ENCODE results near the gene FMOD. TPM values are rescaled to one million over a fixed set of nuclear protein-coding genes. Genes with fewer than 3 reads are reported as not detected.

FMOD gene
- 1 to 10 TPM in 1 of 2 experiments, under 1 TPM in 1; 0.51 to 1.2 TPM for total RNA-seq
- polyA plus RNA-seq: not detected

DNA sequence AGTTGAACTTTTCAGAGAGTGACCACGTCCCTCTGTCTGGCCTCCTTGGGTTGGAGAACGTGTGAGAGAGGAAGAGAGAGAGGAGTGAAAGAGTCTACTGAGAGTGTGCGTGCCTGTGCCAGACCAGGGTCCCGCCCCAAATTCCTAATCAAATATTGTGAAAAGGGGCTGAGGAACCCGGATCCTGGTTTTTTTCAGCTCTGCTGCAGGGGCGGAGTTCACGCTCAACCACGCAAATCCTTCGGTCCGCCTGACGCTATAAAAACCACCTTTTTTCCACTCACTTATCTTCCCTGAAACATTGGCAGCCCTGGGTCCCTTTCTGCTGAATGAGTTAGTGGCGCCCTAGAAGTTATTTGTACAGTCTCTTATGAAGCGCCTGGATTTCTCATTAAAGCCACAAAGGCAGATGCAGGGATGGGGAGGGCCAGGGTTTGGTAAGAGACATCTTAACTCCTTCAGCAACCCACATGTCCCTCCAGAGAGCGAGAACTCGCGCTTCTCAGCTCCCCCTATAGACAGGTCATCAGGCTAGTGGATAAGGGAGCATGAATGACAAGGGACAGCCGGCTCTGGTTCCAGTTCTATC lies at the start of gene FMOD:
TSS of gene FMOD (minus strand) at position 86 of the 589 bp plus-strand sequence. CDS start 2,852 bp downstream, outside the sequence.
- H3K4me1 Mint-ChIP-seq: peaks cover 0 to 3% (median 0%) of the 10 kb centered on the region in 3 donors
- peaks cover 19% of the 10 kb centered on the region for H3K27me3 ChIP-seq (ENCODE audit: insufficient read depth, low read length, poor library complexity, severe bottlenecking)
- no peaks in the 10 kb centered on the region for H3K4me1 ChIP-seq (ENCODE audit: insufficient read depth, low read length)
- H3K27ac ChIP-seq (ENCODE audit: low read depth, low read length): no peak within 1 kb of the TSS
- no peak for DNase-seq
- no peaks in the 10 kb centered on the region for H3K9me3 ChIP-seq (ENCODE audit: low read length)
- H3K9me3 Mint-ChIP-seq: no peaks in the 10 kb centered on the region
- no peak within 1 kb of the TSS for H3K4me3 ChIP-seq (ENCODE audit: low read length)
- H3K27ac Mint-ChIP-seq: no peak within 1 kb of the TSS
- no peaks in the 10 kb centered on the region for H3K36me3 ChIP-seq (ENCODE audit: insufficient read depth, low read length)
- ChIA-PET CTCF (interaction anchor here (1.0 to 2.1 kb wide), 2 partner anchors 10 to 11 kb away, joined by 3 to 11 read pairs; no protein-coding TSS in a partner anchor), POLR2A (no interaction called here)
- no peaks in the 10 kb centered on the region for H3K36me3 Mint-ChIP-seq
- H3K27me3 Mint-ChIP-seq: peaks cover 33 to 81% of the 10 kb centered on the region in 2 donors
- H3K4me3 Mint-ChIP-seq: no peak within 1 kb of the TSS

- DNase-seq: no peak
- peaks cover 22 to 50% of the 10 kb centered on the region in 2 donors for H3K27me3 Mint-ChIP-seq
- ChIA-PET POLR2A (no interaction called here), CTCF (interaction anchor here (0.9 kb wide), 1 partner anchor 129 kb away, joined by 3 read pairs; no protein-coding TSS in a partner anchor)
- no peaks in the 10 kb centered on the region for H3K36me3 Mint-ChIP-seq
- no peak overlapping the region for H3K27ac ChIP-seq (ENCODE audit: low read depth, low read length)
- no peaks in the 10 kb centered on the region for H3K4me1 ChIP-seq (ENCODE audit: insufficient read depth, low read length)
- H3K4me1 Mint-ChIP-seq: no peaks in the 10 kb centered on the region
- no peaks in the 10 kb centered on the region for H3K9me3 ChIP-seq (ENCODE audit: low read length)
- H3K36me3 ChIP-seq (ENCODE audit: insufficient read depth, low read length): no peaks in the 10 kb centered on the region
- no peaks in the 10 kb centered on the region for H3K27me3 ChIP-seq (ENCODE audit: insufficient read depth, low read length, poor library complexity, severe bottlenecking)
- H3K4me3 ChIP-seq (ENCODE audit: low read length): no peak overlapping the region
- H3K4me3 Mint-ChIP-seq: no peak overlapping the region
- H3K9me3 Mint-ChIP-seq: peaks cover 0 to 6% (median 4%) of the 10 kb centered on the region in 5 donors
- H3K27ac Mint-ChIP-seq: no peak overlapping the region
These were observed 45.8 kb upstream of the FMOD start for GRCh38 chr1:203396595-203397194.

DNA sequence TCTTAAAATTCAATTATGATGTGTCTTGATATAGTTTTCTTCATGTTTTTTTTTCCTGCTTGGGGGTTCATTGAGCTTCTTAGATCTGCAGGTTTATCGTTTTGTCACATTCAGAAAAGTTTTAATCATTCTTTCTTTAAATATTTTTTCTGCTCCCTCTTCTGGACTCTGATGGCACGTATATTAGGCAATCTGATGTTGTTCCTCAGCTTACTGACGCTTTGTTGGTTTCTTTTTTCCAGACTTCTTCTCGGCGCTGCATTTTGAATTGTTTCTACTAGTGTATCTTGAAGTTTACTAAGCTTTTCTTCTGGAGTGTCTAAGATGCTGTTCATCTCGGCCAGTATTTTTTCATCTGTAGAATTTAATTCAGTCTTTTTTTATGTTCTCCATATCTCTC lies 44.8 kb upstream of the FMOD start:
- Mint-ChIP-seq H3K4me3 (no peak overlapping the region), H3K36me3 (no peaks in the 10 kb centered on the region), H3K27ac (no peak overlapping the region), H3K9me3 (peaks cover 0 to 6% (median 4%) of the 10 kb centered on the region in 5 donors), H3K4me1 (no peaks in the 10 kb centered on the region), H3K27me3 (peaks cover 19 to 52% of the 10 kb centered on the region in 2 donors)
- H3K36me3 ChIP-seq (ENCODE audit: insufficient read depth, low read length): no peaks in the 10 kb centered on the region
- ChIA-PET CTCF (no interaction called here), POLR2A (no interaction called here)
- no peaks in the 10 kb centered on the region for H3K4me1 ChIP-seq (ENCODE audit: insufficient read depth, low read length)
- no peak overlapping the region for H3K4me3 ChIP-seq (ENCODE audit: low read length)
- H3K27ac ChIP-seq (ENCODE audit: low read depth, low read length): no peak overlapping the region
- DNase-seq: no peak
- no peaks in the 10 kb centered on the region for H3K27me3 ChIP-seq (ENCODE audit: insufficient read depth, low read length, poor library complexity, severe bottlenecking)
- no peaks in the 10 kb centered on the region for H3K9me3 ChIP-seq (ENCODE audit: low read length)

DNA sequence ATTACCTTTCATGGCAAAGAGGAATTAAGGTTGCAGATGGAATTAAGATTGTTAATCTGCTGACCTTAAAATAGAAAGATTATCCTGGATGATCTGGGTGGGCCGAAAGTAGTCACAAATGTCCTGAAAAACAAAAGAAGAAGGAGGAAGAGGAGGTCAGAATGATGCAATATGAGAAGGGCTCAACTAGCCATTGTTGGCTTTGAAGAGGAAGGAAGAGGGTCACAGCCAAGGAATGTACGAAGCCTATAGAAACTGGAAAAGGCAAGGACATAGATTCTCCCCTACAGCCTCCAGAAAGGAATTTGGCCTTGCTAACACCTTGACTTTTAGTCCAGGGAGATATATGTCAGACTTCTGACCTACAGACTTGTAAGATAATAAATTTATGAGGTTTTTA lies 39.4 kb upstream of the FMOD start:
- DNase-seq: no peak
- Histone ChIP-seq H3K4me1 (ENCODE audit: insufficient read depth, low read length) (no peaks in the 10 kb centered on the region), H3K27ac (ENCODE audit: low read depth, low read length) (no peak overlapping the region), H3K36me3 (ENCODE audit: insufficient read depth, low read length) (no peaks in the 10 kb centered on the region), H3K4me3 (ENCODE audit: low read length) (no peak overlapping the region), H3K27me3 (ENCODE audit: insufficient read depth, low read length, poor library complexity, severe bottlenecking) (no peaks in the 10 kb centered on the region), H3K9me3 (ENCODE audit: low read length) (no peaks in the 10 kb centered on the region)
- POLR2A ChIA-PET: no interaction called here
- Mint-ChIP-seq H3K4me1 (no peaks in the 10 kb centered on the region), H3K27me3 (peaks cover 19 to 51% of the 10 kb centered on the region in 2 donors), H3K27ac (no peak overlapping the region), H3K4me3 (no peak overlapping the region), H3K9me3 (peaks cover 0 to 6% (median 4%) of the 10 kb centered on the region in 5 donors), H3K36me3 (peaks cover 0 to 3% (median 0%) of the 10 kb centered on the region in 3 donors)
- CTCF ChIA-PET: no interaction called here

DNA sequence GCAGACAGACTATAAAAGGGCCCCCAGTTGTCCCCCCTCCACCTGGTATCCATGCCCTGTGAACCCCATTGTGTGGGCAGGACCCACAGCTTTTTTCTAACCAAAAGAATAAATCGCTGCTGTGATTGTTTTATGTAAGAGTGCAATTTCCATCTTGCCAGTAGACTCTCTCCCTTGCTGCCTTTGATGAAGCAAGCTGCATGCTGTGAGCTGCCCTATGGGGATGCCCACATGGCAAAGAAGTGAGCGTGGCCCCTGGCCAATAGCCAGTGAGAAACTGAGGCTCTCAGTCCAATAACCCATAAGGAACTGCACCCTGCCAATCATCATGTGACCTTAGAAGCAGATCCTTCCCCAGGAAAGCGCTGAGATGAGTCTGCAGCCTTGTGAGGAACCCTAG lies 37.8 kb upstream of the FMOD start:
- H3K27me3 Mint-ChIP-seq: peaks cover 18 to 56% of the 10 kb centered on the region in 2 donors
- peaks cover 0 to 3% (median 0%) of the 10 kb centered on the region in 3 donors for H3K36me3 Mint-ChIP-seq
- H3K36me3 ChIP-seq (ENCODE audit: insufficient read depth, low read length): no peaks in the 10 kb centered on the region
- H3K4me3 ChIP-seq (ENCODE audit: low read length): no peak overlapping the region
- no peaks in the 10 kb centered on the region for H3K9me3 ChIP-seq (ENCODE audit: low read length)
- CTCF ChIA-PET: no interaction called here
- H3K4me1 Mint-ChIP-seq: no peaks in the 10 kb centered on the region
- no peaks in the 10 kb centered on the region for H3K27me3 ChIP-seq (ENCODE audit: insufficient read depth, low read length, poor library complexity, severe bottlenecking)
- no peak overlapping the region for H3K4me3 Mint-ChIP-seq
- no peaks in the 10 kb centered on the region for H3K4me1 ChIP-seq (ENCODE audit: insufficient read depth, low read length)
- H3K27ac Mint-ChIP-seq: no peak overlapping the region
- peaks cover 0 to 6% (median 4%) of the 10 kb centered on the region in 5 donors for H3K9me3 Mint-ChIP-seq
- no peak for DNase-seq
- H3K27ac ChIP-seq (ENCODE audit: low read depth, low read length): no peak overlapping the region
- POLR2A ChIA-PET: no interaction called here

DNA sequence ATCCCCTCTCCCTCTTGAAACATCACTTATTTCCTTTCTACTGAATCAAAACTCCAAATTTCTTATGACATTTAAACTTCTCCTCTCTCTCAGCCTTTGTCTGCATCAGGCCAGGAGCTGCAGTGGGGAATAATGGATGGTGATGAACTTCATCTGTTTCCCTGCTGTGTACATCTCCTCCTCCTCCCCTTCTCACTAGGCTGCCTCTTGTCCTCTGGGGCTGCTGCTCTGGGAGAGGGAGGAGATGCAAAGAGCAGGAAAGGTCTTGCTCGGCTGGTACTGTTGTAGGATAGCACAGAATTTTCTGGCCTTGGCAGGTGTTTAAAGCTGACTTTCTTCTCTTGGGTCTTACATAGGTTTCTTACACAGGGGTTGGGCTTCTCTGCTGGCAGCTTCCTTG lies 31.1 kb upstream of the FMOD start:
- Mint-ChIP-seq H3K4me1 (no peaks in the 10 kb centered on the region), H3K4me3 (no peak overlapping the region), H3K36me3 (peaks cover 0 to 3% (median 0%) of the 10 kb centered on the region in 3 donors), H3K9me3 (no peaks in the 10 kb centered on the region), H3K27me3 (peaks cover 7 to 40% of the 10 kb centered on the region in 2 donors), H3K27ac (no peak overlapping the region)
- H3K4me1 ChIP-seq (ENCODE audit: insufficient read depth, low read length): no peaks in the 10 kb centered on the region
- no peaks in the 10 kb centered on the region for H3K36me3 ChIP-seq (ENCODE audit: insufficient read depth, low read length)
- H3K4me3 ChIP-seq (ENCODE audit: low read length): no peak overlapping the region
- ChIA-PET POLR2A (no interaction called here), CTCF (no interaction called here)
- no peak for DNase-seq
- H3K27ac ChIP-seq (ENCODE audit: low read depth, low read length): no peak overlapping the region
- H3K9me3 ChIP-seq (ENCODE audit: low read length): no peaks in the 10 kb centered on the region
- no peaks in the 10 kb centered on the region for H3K27me3 ChIP-seq (ENCODE audit: insufficient read depth, low read length, poor library complexity, severe bottlenecking)

DNA sequence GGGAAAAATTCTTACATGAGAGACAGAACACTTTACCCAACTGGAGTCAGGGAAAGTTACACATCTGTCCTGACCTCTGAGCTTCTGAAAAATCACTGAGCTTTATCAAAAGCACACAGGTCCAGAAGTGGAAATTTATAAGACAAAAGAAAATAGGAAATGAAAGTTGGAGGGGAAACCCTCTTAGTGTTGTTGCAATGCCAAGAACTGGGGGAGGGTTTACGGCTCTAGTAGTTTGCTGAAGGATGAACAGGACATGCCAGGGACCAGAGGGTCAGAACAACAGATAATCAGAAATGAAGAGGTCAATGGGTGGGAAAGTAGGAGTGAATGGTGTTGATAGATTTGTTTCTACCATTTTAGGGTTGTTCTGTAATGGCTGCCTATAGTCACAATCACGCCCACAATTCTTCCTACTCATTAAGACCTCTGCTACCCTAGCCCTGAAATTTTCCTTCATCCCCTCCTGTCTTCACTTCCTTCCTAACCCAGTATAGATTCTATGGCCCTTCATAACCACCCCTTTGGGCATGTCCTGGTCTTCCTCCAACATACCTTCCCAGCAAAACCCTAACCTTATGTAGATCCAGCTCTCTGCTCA lies 30.3 kb upstream of the FMOD start:
- POLR2A ChIA-PET: interaction anchor here (0.7 kb wide), 1 partner anchor 953 kb away, joined by 7 read pairs; no protein-coding TSS in a partner anchor
- no peaks in the 10 kb centered on the region for H3K4me1 Mint-ChIP-seq

More for the DNA sequence above, 30.3 kb upstream of the FMOD start:
- no peak overlapping the region for H3K4me3 Mint-ChIP-seq
- H3K36me3 ChIP-seq (ENCODE audit: insufficient read depth, low read length): no peaks in the 10 kb centered on the region
- H3K27ac Mint-ChIP-seq: no peak overlapping the region
- H3K27me3 Mint-ChIP-seq: peaks cover 7 to 37% of the 10 kb centered on the region in 2 donors
- peaks cover 0 to 3% (median 0%) of the 10 kb centered on the region in 3 donors for H3K36me3 Mint-ChIP-seq
- no peak for DNase-seq
- no peaks in the 10 kb centered on the region for H3K9me3 ChIP-seq (ENCODE audit: low read length)
- H3K4me3 ChIP-seq (ENCODE audit: low read length): no peak overlapping the region
- no peaks in the 10 kb centered on the region for H3K27me3 ChIP-seq (ENCODE audit: insufficient read depth, low read length, poor library complexity, severe bottlenecking)
- H3K9me3 Mint-ChIP-seq: no peaks in the 10 kb centered on the region
- no peak overlapping the region for H3K27ac ChIP-seq (ENCODE audit: low read depth, low read length)
- CTCF ChIA-PET: no interaction called here
- H3K4me1 ChIP-seq (ENCODE audit: insufficient read depth, low read length): no peaks in the 10 kb centered on the region
